ENCODE measurements around the gene SP1. TPM values are rescaled to one million over a fixed set of nuclear protein-coding genes. Genes with fewer than 3 reads are reported as not detected.
"Not testable (repeated sequence)": the region's sequence is repeated elsewhere in the genome, so short reads cannot be mapped to it uniquely, and the experiment has no call there.

Gene SP1
- total and polyA plus RNA-seq, 11 donors = 7.9 to 48.8 (median 29.5) TPM

- WGBS, 4 donors = 95 to 100% (median 98%) methylated on average over 3 of the region's 3 CpGs
Observed at GRCh38 chr12:53418221-53418620, 38.2 kb downstream of the SP1 start.

GRCh38 chr12:53419756-53420155 lies 39.8 kb downstream of the SP1 start:
- intact Hi-C loops (cut with DNase I) = loop anchor here in 4 of 10 donors (1.0 to 5.0 kb wide), 3 partner anchors 67 to 88 kb away; partner anchors contain the start of gene NPFF (in 1 of the 4)
- H3K4me1 ChIP-seq = peaks cover 0 to 28% (median 14%) of the 10 kb centered on the region in 12 donors
- TF ChIP-seq POLR2A (IDR thresholded peaks at IDR 0.05) (no peak), CTCF (IDR thresholded peaks at IDR 0.05) (no peak)
- WGBS, 4 donors = 88 to 97% (median 91%) methylated on average over 2 of the region's 2 CpGs
- ATAC-seq = no peak
- H3K27ac ChIP-seq = no peak overlapping the region
- no peaks in the 10 kb centered on the region for H3K36me3 ChIP-seq
- no peaks in the 10 kb centered on the region for H3K9me3 ChIP-seq
- H3K27me3 ChIP-seq = no peaks in the 10 kb centered on the region
- H3K4me3 ChIP-seq = no peak overlapping the region
- DNase-seq = no peak

More at GRCh38 chr12:53418221-53418620, 38.2 kb downstream of the SP1 start:
- no peaks in the 10 kb centered on the region for H3K9me3 ChIP-seq
- no peaks in the 10 kb centered on the region for H3K27me3 ChIP-seq
- no peak for ATAC-seq
- H3K4me1 ChIP-seq = peaks cover 0 to 42% (median 19%) of the 10 kb centered on the region in 12 donors
- no peak for DNase-seq
- intact Hi-C loops (cut with DNase I) = no loop called here
- H3K27ac ChIP-seq = no peak overlapping the region
- TF ChIP-seq POLR2A (IDR thresholded peaks at IDR 0.05) (no peak), CTCF (IDR thresholded peaks at IDR 0.05) (no peak)
- no peak overlapping the region for H3K4me3 ChIP-seq
- H3K36me3 ChIP-seq = peaks cover 0 to 11% (median 0%) of the 10 kb centered on the region in 9 donors

GRCh38 chr12:53422247-53422646 lies 42.3 kb downstream of the SP1 start:
- not testable (repeated sequence) for H3K4me3 ChIP-seq, H3K36me3 ChIP-seq, H3K9me3 ChIP-seq, H3K27ac ChIP-seq, DNase-seq, H3K27me3 ChIP-seq, ATAC-seq
- 90 to 95% (median 92%) methylated on average over 12 of the region's 12 CpGs for WGBS, 4 donors
- H3K4me1 ChIP-seq = peaks cover 0 to 15% (median 4%) of the 10 kb centered on the region in 12 donors
- intact Hi-C loops (cut with DNase I) = loop anchor here in 1 of 10 donors (5.0 kb wide), 1 partner anchor 85 kb away; the partner anchor contains the start of gene NPFF

- Histone ChIP-seq H3K36me3 (no peaks in the 10 kb centered on the region), H3K4me1 (peaks cover 0 to 15% (median 4%) of the 10 kb centered on the region in 12 donors), H3K27me3 (no peaks in the 10 kb centered on the region), H3K9me3 (no peaks in the 10 kb centered on the region), H3K27ac (no peak within 1 kb of the TSS), H3K4me3 (no peak within 1 kb of the TSS)
- intact Hi-C loops (cut with DNase I) = loop anchor here in 2 of 10 donors (1.0 to 5.0 kb wide), 2 partner anchors 84 to 86 kb away; partner anchors contain the start of gene NPFF (in 1 of the 2)
- ATAC-seq (no peak), DNase-seq (no peak)
- 95 to 100% (median 100%) methylated on average over 1 of the region's 1 CpG for WGBS, 4 donors
- TF ChIP-seq POLR2A (IDR thresholded peaks at IDR 0.05) (no peak), CTCF (IDR thresholded peaks at IDR 0.05) (no peak)
Observed at GRCh38 chr12:53423597-53423996, 43.6 kb downstream of the SP1 start, which contains the start of gene AMHR2. TSS of gene AMHR2 (plus strand) at chr12:53423855. CDS start at chr12:53423935, 80 bp downstream.

All from heart left ventricle (tissue), 16 donors.